GM06990 (cell line): ENCODE results near the gene YEATS2.

Experiments used
- DNase-seq: peaks from one replicate; pipeline ENCODE4 v3.0.0-alpha.2; 2011; ENCODE audit not compliant: insufficient read length; ENCODE audit errors: extremely low read depth
- H3K27me3 ChIP-seq: replicated peaks from 2 replicates; pipeline ENCODE4 v1.6.0; 2011; ENCODE audit warnings: low read length; ENCODE audit not compliant: control insufficient read depth, insufficient read depth
- H3K36me3 ChIP-seq: 2 replicates; pipeline ENCODE4 v1.5.1; 2011; ENCODE audit warnings: low read length; ENCODE audit not compliant: control insufficient read depth, insufficient read depth
- H3K4me3 ChIP-seq: replicated peaks from 2 replicates; pipeline ENCODE4 v1.5.1; 2011; ENCODE audit warnings: low read depth, mild to moderate bottlenecking, control low read depth, low read length
- CTCF ChIP-seq: IDR thresholded peaks from 2 replicates; pipeline ENCODE4 v1.5.1; 2011; ENCODE audit warnings: low read length, control low read depth, mild to moderate bottlenecking, inconsistent platforms; ENCODE audit not compliant: insufficient read depth, poor library complexity, severe bottlenecking

YEATS2 gene

GRCh38 chr3:183794452-183794851 lies 96.9 kb downstream of the YEATS2 start:
- Histone ChIP-seq H3K36me3 (peaks cover 16% of the 10 kb centered on the region), H3K4me3 (no peak overlapping the region)
- no peak for TF ChIP-seq CTCF

DNA sequence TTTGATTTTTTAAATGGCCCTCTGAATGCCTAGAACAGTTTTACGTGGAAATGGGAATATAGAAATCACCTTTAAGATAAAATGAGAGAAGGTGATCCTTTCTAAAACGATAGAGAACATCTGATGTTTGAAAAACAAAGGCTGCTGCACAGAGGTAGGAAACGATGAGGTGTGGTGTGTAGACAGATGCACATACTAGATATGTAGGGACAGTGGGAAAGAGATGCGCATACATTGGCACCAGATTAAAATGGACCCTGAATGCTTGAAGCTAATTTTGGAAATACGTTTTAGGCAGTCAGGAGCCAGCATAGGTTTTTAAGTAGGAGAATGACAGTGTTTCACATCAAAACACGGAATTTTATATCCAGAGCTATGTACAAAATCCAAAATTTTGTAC lies 98.8 kb downstream of the YEATS2 start:
- TF ChIP-seq CTCF: no peak
- Histone ChIP-seq H3K36me3 (peaks cover 20% of the 10 kb centered on the region), H3K4me3 (no peak overlapping the region), H3K27me3 (no peaks in the 10 kb centered on the region)
- no peak for DNase-seq

More at GRCh38 chr3:183794452-183794851, 96.9 kb downstream of the YEATS2 start:
- no peak for DNase-seq
- no peaks in the 10 kb centered on the region for H3K27me3 ChIP-seq

DNA sequence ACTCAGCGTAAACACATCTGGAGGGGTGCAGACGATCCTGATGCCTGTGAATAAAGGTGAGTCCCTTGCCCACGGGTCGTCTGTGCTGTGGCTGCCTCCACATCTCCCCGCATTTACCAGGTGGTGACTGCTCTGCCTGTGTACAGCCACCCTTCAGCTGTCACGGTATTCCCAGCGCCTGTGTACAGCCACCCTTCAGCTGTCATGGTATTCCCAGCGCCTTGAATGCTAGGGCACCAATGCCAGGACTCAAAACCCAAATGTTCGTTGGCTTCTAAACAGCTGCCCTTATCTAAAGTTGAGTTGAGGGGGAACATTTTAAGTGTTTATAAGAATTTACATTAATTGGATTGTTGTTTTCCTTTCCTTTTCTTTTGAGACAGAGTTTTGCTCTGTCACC lies 100.4 kb downstream of the YEATS2 start:
- no peak for TF ChIP-seq CTCF
- DNase-seq: no peak
- Histone ChIP-seq H3K36me3 (peaks cover 28% of the 10 kb centered on the region), H3K27me3 (no peaks in the 10 kb centered on the region), H3K4me3 (no peak overlapping the region)

- peaks cover 34% of the 10 kb centered on the region for H3K36me3 ChIP-seq
Observed at GRCh38 chr3:183799461-183799860, 101.9 kb downstream of the YEATS2 start.

GRCh38 chr3:183800243-183800863 lies 102.8 kb downstream of the YEATS2 start:
- TF ChIP-seq CTCF: no peak
- Histone ChIP-seq H3K36me3 (peaks cover 35% of the 10 kb centered on the region), H3K4me3 (no peak overlapping the region), H3K27me3 (no peaks in the 10 kb centered on the region)
- no peak for DNase-seq

More at GRCh38 chr3:183799461-183799860, 101.9 kb downstream of the YEATS2 start:
- DNase-seq: no peak
- Histone ChIP-seq H3K4me3 (no peak overlapping the region), H3K27me3 (no peaks in the 10 kb centered on the region)
- no peak for TF ChIP-seq CTCF

DNA sequence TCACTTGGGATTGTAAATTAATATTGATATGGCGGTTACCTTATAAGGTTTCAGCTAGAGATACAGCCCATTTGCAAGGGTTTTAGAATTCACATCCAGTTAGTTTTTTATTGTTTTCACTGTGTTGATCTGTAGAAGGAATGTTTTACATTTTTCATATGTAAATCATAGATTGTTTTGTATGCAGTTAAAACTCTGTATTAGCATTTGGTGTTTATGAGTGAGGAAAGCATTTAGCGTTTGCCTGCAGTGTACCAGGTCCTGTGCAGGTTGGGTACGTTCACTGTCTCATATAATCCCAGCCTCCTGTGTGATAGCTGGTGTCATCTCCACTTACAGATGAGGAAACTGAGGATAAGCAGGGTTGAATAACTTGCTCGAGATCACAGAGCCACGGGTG lies 104.0 kb downstream of the YEATS2 start:
- no peak for DNase-seq
- no peak for TF ChIP-seq CTCF
- no peak overlapping the region for H3K4me3 ChIP-seq
- H3K36me3 ChIP-seq: peaks cover 35% of the 10 kb centered on the region
- H3K27me3 ChIP-seq: no peaks in the 10 kb centered on the region
